WTC11 (cell line): ENCODE results near the gene MED12L. TPM values are rescaled to one million over a fixed set of nuclear protein-coding genes. Genes with fewer than 3 reads are reported as not detected.

ENCODE experiments used
- ATAC-seq: fragments of 200-7000 bp; cut with Tn5 transposase; 2 replicates; pipeline ENCODE4 v1.10.0; 2021; ENCODE audit warnings: mild to moderate bottlenecking, moderate library complexity
- CTCF ChIA-PET: fragments of 300-600 bp; sonication (Branson Sonifier 250); formaldehyde crosslinking; loops from one replicate; lab custom pipeline; 2021; ENCODE audit warnings: antibody characterized with exemption; lab: Charles Lee
- POLR2A ChIA-PET: fragments of 350-600 bp; sonication (Branson Sonifier 250); formaldehyde crosslinking; loops from one replicate; lab custom pipeline; 2021; ENCODE audit warnings: antibody characterized with exemption; lab: Charles Lee
- DNase-seq: peaks from one replicate; pipeline ENCODE4 v3.0.0; 2021; ENCODE audit warnings: low spot score
- H3K27ac Mint-ChIP-seq: 2 replicates; pipeline ENCODE4 v1.8.0; 2021; ENCODE audit warnings: mixed read lengths
- H3K27me3 Mint-ChIP-seq: 2 replicates; pipeline ENCODE4 v1.8.0; 2021; ENCODE audit warnings: low read depth, mild to moderate bottlenecking, moderate library complexity, mixed read lengths
- H3K36me3 Mint-ChIP-seq: 2 replicates; pipeline ENCODE4 v1.8.0; 2021; ENCODE audit warnings: mixed read lengths
- H3K4me1 Mint-ChIP-seq: 2 replicates; pipeline ENCODE4 v1.8.0; 2022; ENCODE audit warnings: mixed read lengths
- H3K4me3 Mint-ChIP-seq: 2 replicates; pipeline ENCODE4 v1.8.0; 2021; ENCODE audit warnings: mild to moderate bottlenecking, moderate library complexity, mixed read lengths
- H3K9me3 Mint-ChIP-seq: 2 replicates; pipeline ENCODE4 v1.8.0; 2021; ENCODE audit warnings: mixed read lengths
- ATF1 ChIP-seq: sonication (generic); formaldehyde crosslinking; IDR thresholded peaks from 2 replicates; pipeline ENCODE4 v1.8.1; 2023; ENCODE audit warnings: mild to moderate bottlenecking, moderate library complexity, missing genetic modification reagents
- CBFB ChIP-seq: sonication (generic); formaldehyde crosslinking; IDR thresholded peaks from 2 replicates; pipeline ENCODE4 v1.8.1; 2022; ENCODE audit warnings: mild to moderate bottlenecking, low read depth, missing genetic modification reagents
- FOXJ3 ChIP-seq: sonication (generic); formaldehyde crosslinking; IDR thresholded peaks from 2 replicates; pipeline ENCODE4 v1.9.0; 2021; ENCODE audit warnings: missing genetic modification reagents, mild to moderate bottlenecking, borderline replicate concordance
- FOXK1 ChIP-seq: sonication (generic); formaldehyde crosslinking; IDR thresholded peaks from 2 replicates; pipeline ENCODE4 v1.8.0; 2022; ENCODE audit warnings: mild to moderate bottlenecking, moderate library complexity, missing genetic modification reagents
- GABPB1 ChIP-seq: sonication (generic); formaldehyde crosslinking; IDR thresholded peaks from 2 replicates; pipeline ENCODE4 v1.8.1; 2023; ENCODE audit warnings: mild to moderate bottlenecking, missing genetic modification reagents
- IRF2 ChIP-seq: sonication (generic); formaldehyde crosslinking; IDR thresholded peaks from 2 replicates; pipeline ENCODE4 v1.8.0; 2022; ENCODE audit warnings: low read depth, missing genetic modification reagents, borderline replicate concordance
- MYBL2 ChIP-seq: sonication (generic); formaldehyde crosslinking; IDR thresholded peaks from 2 replicates; pipeline ENCODE4 v1.8.1; 2023; ENCODE audit warnings: mild to moderate bottlenecking, moderate library complexity, missing genetic modification reagents
- NFATC4 ChIP-seq: fragments of 250-450 bp; sonication (Bioruptor Pico); IDR thresholded peaks from 2 replicates; pipeline ENCODE4 v1.9.0; 2021; ENCODE audit warnings: mild to moderate bottlenecking
- NR1H2 ChIP-seq: sonication (generic); formaldehyde crosslinking; IDR thresholded peaks from 2 replicates; pipeline ENCODE4 v1.9.0; 2021; ENCODE audit warnings: mild to moderate bottlenecking, moderate library complexity, missing genetic modification reagents
- NR2C2 ChIP-seq: sonication (generic); formaldehyde crosslinking; IDR thresholded peaks from 2 replicates; pipeline ENCODE4 v1.8.0; 2022; ENCODE audit warnings: mild to moderate bottlenecking, missing genetic modification reagents
- NR3C1 ChIP-seq: sonication (generic); formaldehyde crosslinking; conservative IDR thresholded peaks from 2 replicates; pipeline ENCODE4 v1.8.1; 2023; ENCODE audit warnings: low read depth, mild to moderate bottlenecking, missing genetic modification reagents
- RORB ChIP-seq: fragments of 250-450 bp; sonication (Bioruptor Pico); IDR thresholded peaks from 2 replicates; pipeline ENCODE4 v1.9.0; 2021; ENCODE audit warnings: mild to moderate bottlenecking
- SMAD3 ChIP-seq: sonication (generic); formaldehyde crosslinking; IDR thresholded peaks from 2 replicates; pipeline ENCODE4 v1.8.0; 2022; ENCODE audit warnings: missing genetic modification reagents, mild to moderate bottlenecking, borderline replicate concordance
- ZNF219 ChIP-seq: sonication (generic); formaldehyde crosslinking; IDR thresholded peaks from 2 replicates; pipeline ENCODE4 v1.8.0; 2023; ENCODE audit warnings: missing genetic modification reagents, mild to moderate bottlenecking, borderline replicate concordance
- total RNA-seq: library from RNA; stranded (reverse); gene quantifications from 3 replicates; pipeline ENCODE4 v1.2.3, GENCODE V29; 2021
- TF ChIP-seq, protein P1 (sequence below): sonication (generic); formaldehyde crosslinking; IDR thresholded peaks from 2 replicates; pipeline ENCODE4 v1.8.1; 2022; ENCODE audit warnings: low read depth, missing genetic modification reagents, borderline replicate concordance
- TF ChIP-seq, protein P2 (sequence below): sonication (generic); formaldehyde crosslinking; conservative IDR thresholded peaks from 2 replicates; pipeline ENCODE4 v1.8.1; 2023; ENCODE audit warnings: mild to moderate bottlenecking, low read depth, missing genetic modification reagents, moderate library complexity
- TF ChIP-seq, protein P3 (sequence below): fragments of 250-450 bp; sonication (Bioruptor Pico); IDR thresholded peaks from 2 replicates; pipeline ENCODE4 v2.1.2; 2022; ENCODE audit warnings: mild to moderate bottlenecking, moderate library complexity
- TF ChIP-seq, protein P4 (sequence below): sonication (generic); formaldehyde crosslinking; IDR thresholded peaks from 2 replicates; pipeline ENCODE4 v1.8.1; 2023; ENCODE audit warnings: mild to moderate bottlenecking, missing genetic modification reagents
- TF ChIP-seq, protein P5 (sequence below): fragments of 200-600 bp; IDR thresholded peaks from 2 replicates; pipeline ENCODE4 v1.8.0; 2022; ENCODE audit warnings: antibody characterized with exemption
- TF ChIP-seq, protein P6 (sequence below): sonication (generic); formaldehyde crosslinking; IDR thresholded peaks from 2 replicates; pipeline ENCODE4 v1.8.1; 2022; ENCODE audit warnings: mild to moderate bottlenecking, missing genetic modification reagents, moderate library complexity, borderline replicate concordance
- TF ChIP-seq, protein P7 (sequence below): sonication (generic); formaldehyde crosslinking; IDR thresholded peaks from 2 replicates; pipeline ENCODE4 v1.8.1; 2023; ENCODE audit warnings: mild to moderate bottlenecking, missing genetic modification reagents, moderate library complexity

The MED12L gene
- total RNA-seq, 1 experiment from 2014 or later = 27.4 TPM

DNA sequence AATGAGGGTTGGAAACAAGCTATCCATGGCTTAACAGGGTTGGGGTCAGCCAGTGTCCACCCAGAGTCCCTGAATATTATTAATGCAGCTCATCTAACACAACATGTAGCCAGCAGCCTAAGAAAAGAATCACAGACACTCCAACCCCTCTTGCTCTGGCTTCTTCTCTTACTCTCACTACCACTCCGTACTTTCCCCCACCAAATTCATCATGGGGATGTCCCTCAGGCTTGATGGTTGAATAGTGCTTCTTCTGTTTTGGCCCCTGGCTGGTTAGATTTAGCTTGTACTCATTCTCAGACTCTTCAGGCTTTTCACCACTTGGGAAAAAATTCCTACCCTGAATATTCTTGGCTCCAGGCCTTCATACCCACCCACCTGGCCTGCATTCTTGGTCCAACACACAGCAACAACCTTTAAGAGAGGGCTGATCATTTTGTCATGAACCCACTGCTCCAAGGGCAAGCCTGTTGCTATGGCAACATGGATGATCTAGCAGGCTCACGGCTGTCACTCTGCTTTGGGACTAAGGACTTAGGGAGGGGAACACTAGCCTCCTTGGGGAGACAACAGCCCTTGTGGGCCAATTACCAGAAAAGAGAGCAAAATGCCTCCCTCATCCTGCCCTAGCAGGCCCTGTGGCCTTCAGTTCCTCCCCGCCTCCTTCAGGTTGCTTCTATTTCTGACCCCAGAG lies 9.4 kb upstream of the MED12L start:
- H3K4me1 Mint-ChIP-seq = peaks cover 4% of the 10 kb centered on the region; the same call in 1 of the 2 replicates
- CTCF ChIA-PET = no interaction called here
- no peaks in the 10 kb centered on the region for H3K9me3 Mint-ChIP-seq
- H3K36me3 Mint-ChIP-seq = no peaks in the 10 kb centered on the region
- no peak for DNase-seq
- H3K4me3 Mint-ChIP-seq = no peak overlapping the region
- TF ChIP-seq, protein P1, sequence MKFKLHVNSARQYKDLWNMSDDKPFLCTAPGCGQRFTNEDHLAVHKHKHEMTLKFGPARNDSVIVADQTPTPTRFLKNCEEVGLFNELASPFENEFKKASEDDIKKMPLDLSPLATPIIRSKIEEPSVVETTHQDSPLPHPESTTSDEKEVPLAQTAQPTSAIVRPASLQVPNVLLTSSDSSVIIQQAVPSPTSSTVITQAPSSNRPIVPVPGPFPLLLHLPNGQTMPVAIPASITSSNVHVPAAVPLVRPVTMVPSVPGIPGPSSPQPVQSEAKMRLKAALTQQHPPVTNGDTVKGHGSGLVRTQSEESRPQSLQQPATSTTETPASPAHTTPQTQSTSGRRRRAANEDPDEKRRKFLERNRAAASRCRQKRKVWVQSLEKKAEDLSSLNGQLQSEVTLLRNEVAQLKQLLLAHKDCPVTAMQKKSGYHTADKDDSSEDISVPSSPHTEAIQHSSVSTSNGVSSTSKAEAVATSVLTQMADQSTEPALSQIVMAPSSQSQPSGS (CRISPR knock-in tag) = no peak
- TF ChIP-seq NR2C2 (CRISPR knock-in tag) (no peak), IRF2 (CRISPR knock-in tag) (no peak), MYBL2 (no peak), FOXJ3 (no peak), GABPB1 (CRISPR knock-in tag) (no peak), NR3C1 (CRISPR knock-in tag) (no peak), NR1H2 (CRISPR knock-in tag) (no peak), ZNF219 (CRISPR knock-in tag) (no peak)
- TF ChIP-seq, protein P2, sequence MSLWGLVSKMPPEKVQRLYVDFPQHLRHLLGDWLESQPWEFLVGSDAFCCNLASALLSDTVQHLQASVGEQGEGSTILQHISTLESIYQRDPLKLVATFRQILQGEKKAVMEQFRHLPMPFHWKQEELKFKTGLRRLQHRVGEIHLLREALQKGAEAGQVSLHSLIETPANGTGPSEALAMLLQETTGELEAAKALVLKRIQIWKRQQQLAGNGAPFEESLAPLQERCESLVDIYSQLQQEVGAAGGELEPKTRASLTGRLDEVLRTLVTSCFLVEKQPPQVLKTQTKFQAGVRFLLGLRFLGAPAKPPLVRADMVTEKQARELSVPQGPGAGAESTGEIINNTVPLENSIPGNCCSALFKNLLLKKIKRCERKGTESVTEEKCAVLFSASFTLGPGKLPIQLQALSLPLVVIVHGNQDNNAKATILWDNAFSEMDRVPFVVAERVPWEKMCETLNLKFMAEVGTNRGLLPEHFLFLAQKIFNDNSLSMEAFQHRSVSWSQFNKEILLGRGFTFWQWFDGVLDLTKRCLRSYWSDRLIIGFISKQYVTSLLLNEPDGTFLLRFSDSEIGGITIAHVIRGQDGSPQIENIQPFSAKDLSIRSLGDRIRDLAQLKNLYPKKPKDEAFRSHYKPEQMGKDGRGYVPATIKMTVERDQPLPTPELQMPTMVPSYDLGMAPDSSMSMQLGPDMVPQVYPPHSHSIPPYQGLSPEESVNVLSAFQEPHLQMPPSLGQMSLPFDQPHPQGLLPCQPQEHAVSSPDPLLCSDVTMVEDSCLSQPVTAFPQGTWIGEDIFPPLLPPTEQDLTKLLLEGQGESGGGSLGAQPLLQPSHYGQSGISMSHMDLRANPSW (CRISPR knock-in tag) = no peak
- TF ChIP-seq, protein P3, sequence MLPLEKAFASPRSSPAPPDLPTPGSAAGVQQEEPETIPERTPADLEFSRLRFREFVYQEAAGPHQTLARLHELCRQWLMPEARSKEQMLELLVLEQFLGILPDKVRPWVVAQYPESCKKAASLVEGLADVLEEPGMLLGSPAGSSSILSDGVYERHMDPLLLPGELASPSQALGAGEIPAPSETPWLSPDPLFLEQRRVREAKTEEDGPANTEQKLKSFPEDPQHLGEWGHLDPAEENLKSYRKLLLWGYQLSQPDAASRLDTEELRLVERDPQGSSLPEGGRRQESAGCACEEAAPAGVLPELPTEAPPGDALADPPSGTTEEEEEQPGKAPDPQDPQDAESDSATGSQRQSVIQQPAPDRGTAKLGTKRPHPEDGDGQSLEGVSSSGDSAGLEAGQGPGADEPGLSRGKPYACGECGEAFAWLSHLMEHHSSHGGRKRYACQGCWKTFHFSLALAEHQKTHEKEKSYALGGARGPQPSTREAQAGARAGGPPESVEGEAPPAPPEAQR (CRISPR knock-in tag) = no peak
- TF ChIP-seq, protein P4, sequence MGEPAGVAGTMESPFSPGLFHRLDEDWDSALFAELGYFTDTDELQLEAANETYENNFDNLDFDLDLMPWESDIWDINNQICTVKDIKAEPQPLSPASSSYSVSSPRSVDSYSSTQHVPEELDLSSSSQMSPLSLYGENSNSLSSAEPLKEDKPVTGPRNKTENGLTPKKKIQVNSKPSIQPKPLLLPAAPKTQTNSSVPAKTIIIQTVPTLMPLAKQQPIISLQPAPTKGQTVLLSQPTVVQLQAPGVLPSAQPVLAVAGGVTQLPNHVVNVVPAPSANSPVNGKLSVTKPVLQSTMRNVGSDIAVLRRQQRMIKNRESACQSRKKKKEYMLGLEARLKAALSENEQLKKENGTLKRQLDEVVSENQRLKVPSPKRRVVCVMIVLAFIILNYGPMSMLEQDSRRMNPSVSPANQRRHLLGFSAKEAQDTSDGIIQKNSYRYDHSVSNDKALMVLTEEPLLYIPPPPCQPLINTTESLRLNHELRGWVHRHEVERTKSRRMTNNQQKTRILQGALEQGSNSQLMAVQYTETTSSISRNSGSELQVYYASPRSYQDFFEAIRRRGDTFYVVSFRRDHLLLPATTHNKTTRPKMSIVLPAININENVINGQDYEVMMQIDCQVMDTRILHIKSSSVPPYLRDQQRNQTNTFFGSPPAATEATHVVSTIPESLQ (CRISPR knock-in tag) = no peak
- TF ChIP-seq, all 79 proteins: peak for 0
- no peak overlapping the region for H3K27ac Mint-ChIP-seq
- POLR2A ChIA-PET = no interaction called here
- no peaks in the 10 kb centered on the region for H3K27me3 Mint-ChIP-seq
- ATAC-seq = no peak

DNA sequence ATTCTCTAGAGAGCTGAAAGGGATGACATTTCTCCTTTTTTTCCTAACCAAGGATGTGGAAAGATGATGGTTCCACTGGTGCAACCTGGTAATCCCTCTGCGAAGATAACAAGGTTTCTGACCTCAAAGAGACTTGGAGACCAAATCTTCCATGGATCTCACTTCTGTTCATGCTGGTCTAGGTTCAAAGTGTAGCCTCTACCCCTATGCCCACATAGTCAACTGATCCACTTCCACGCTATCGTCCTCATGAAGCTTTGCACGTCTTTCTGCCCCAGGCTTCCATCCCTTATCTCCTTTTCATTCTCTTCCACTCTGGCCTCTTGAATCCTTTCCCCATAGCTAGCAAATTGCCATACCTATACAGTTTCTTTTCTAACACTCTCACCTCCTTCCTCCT lies 8.8 kb upstream of the MED12L start:
- Mint-ChIP-seq H3K4me3 (no peak overlapping the region), H3K27me3 (no peaks in the 10 kb centered on the region), H3K9me3 (no peaks in the 10 kb centered on the region), H3K36me3 (no peaks in the 10 kb centered on the region), H3K4me1 (peaks cover 4% of the 10 kb centered on the region; the same call in 1 of the 2 replicates), H3K27ac (no peak overlapping the region)
- DNase-seq = no peak
- CTCF ChIA-PET = no interaction called here
- no peak for ATAC-seq
- POLR2A ChIA-PET = interaction anchor here (1.0 kb wide), 1 partner anchor 9 kb away, joined by 3 read pairs; the partner anchor contains the start of gene MED12L
- TF ChIP-seq SMAD3 (CRISPR knock-in tag) = no peak
- TF ChIP-seq, protein P5, sequence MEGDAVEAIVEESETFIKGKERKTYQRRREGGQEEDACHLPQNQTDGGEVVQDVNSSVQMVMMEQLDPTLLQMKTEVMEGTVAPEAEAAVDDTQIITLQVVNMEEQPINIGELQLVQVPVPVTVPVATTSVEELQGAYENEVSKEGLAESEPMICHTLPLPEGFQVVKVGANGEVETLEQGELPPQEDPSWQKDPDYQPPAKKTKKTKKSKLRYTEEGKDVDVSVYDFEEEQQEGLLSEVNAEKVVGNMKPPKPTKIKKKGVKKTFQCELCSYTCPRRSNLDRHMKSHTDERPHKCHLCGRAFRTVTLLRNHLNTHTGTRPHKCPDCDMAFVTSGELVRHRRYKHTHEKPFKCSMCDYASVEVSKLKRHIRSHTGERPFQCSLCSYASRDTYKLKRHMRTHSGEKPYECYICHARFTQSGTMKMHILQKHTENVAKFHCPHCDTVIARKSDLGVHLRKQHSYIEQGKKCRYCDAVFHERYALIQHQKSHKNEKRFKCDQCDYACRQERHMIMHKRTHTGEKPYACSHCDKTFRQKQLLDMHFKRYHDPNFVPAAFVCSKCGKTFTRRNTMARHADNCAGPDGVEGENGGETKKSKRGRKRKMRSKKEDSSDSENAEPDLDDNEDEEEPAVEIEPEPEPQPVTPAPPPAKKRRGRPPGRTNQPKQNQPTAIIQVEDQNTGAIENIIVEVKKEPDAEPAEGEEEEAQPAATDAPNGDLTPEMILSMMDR = no peak
- TF ChIP-seq ATF1 (CRISPR knock-in tag) = no peak
- no peak for TF ChIP-seq FOXK1
- TF ChIP-seq, protein P6, sequence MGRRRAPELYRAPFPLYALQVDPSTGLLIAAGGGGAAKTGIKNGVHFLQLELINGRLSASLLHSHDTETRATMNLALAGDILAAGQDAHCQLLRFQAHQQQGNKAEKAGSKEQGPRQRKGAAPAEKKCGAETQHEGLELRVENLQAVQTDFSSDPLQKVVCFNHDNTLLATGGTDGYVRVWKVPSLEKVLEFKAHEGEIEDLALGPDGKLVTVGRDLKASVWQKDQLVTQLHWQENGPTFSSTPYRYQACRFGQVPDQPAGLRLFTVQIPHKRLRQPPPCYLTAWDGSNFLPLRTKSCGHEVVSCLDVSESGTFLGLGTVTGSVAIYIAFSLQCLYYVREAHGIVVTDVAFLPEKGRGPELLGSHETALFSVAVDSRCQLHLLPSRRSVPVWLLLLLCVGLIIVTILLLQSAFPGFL (CRISPR knock-in tag) = no peak
- no peak for TF ChIP-seq NFATC4 (CRISPR knock-in tag)
- TF ChIP-seq CBFB (CRISPR knock-in tag) = no peak
- TF ChIP-seq RORB (CRISPR knock-in tag) = no peak
- TF ChIP-seq, protein P7, sequence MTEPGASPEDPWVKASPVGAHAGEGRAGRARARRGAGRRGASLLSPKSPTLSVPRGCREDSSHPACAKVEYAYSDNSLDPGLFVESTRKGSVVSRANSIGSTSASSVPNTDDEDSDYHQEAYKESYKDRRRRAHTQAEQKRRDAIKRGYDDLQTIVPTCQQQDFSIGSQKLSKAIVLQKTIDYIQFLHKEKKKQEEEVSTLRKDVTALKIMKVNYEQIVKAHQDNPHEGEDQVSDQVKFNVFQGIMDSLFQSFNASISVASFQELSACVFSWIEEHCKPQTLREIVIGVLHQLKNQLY (CRISPR knock-in tag) = no peak
